ENCODE data around the gene MGA.

MGA gene

GRCh38 chr15:41660235-41661077 lies at the start of gene MGA:
TSS of gene MGA (plus strand) at chr15:41660405.
- peak; percentile 84 to 86 for DNase-seq (ENCODE audit: low read depth in 1 of 2, low spot score in 1 of 2)

GRCh38 chr15:41620536-41621199 lies 39.5 kb upstream of the MGA start:
- no peak for DNase-seq (ENCODE audit: low read depth in 1 of 2, low spot score in 1 of 2)

GRCh38 chr15:41621200-41622193 lies 38.7 kb upstream of the MGA start:
- peak; percentile 61 to 62 for DNase-seq (ENCODE audit: low read depth in 1 of 2, low spot score in 1 of 2)

- DNase-seq (ENCODE audit: low read depth in 1 of 2, low spot score in 1 of 2), result no peak
Observed at GRCh38 chr15:41622901-41623300, 37.3 kb upstream of the MGA start.

- DNase-seq (ENCODE audit: low read depth in 1 of 2, low spot score in 1 of 2), result no peak
Observed at GRCh38 chr15:41627203-41627602, 33.0 kb upstream of the MGA start.

GRCh38 chr15:41629463-41629862 lies 30.7 kb upstream of the MGA start:
- DNase-seq (ENCODE audit: low read depth in 1 of 2, low spot score in 1 of 2), result no peak

GRCh38 chr15:41629883-41630282 lies 30.3 kb upstream of the MGA start:
- no peak for DNase-seq (ENCODE audit: low read depth in 1 of 2, low spot score in 1 of 2)

- DNase-seq (ENCODE audit: low read depth in 1 of 2, low spot score in 1 of 2), result no peak
Observed at GRCh38 chr15:41630616-41631217, 29.5 kb upstream of the MGA start.

- DNase-seq (ENCODE audit: low read depth in 1 of 2, low spot score in 1 of 2), result no peak
Observed at GRCh38 chr15:41631880-41632470, 28.2 kb upstream of the MGA start.

GRCh38 chr15:41633609-41634008 lies 26.6 kb upstream of the MGA start:
- DNase-seq (ENCODE audit: low read depth in 1 of 2, low spot score in 1 of 2), result no peak

- DNase-seq (ENCODE audit: low read depth in 1 of 2, low spot score in 1 of 2), result no peak
Observed at GRCh38 chr15:41634072-41634626, 26.1 kb upstream of the MGA start.

- no peak for DNase-seq (ENCODE audit: low read depth in 1 of 2, low spot score in 1 of 2)
Observed at GRCh38 chr15:41637086-41637485, 23.1 kb upstream of the MGA start.

- DNase-seq (ENCODE audit: low read depth in 1 of 2, low spot score in 1 of 2), result no peak
Observed at GRCh38 chr15:41640985-41641384, 19.2 kb upstream of the MGA start.

GRCh38 chr15:41647262-41647661 lies 12.9 kb upstream of the MGA start:
- no peak for DNase-seq (ENCODE audit: low read depth in 1 of 2, low spot score in 1 of 2)

- DNase-seq (ENCODE audit: low read depth in 1 of 2, low spot score in 1 of 2), result no peak
Observed at GRCh38 chr15:41648097-41648496, 12.1 kb upstream of the MGA start.

GRCh38 chr15:41648770-41649169 lies 11.4 kb upstream of the MGA start:
- no peak for DNase-seq (ENCODE audit: low read depth in 1 of 2, low spot score in 1 of 2)

GRCh38 chr15:41650806-41651205 lies 9.4 kb upstream of the MGA start:
- no peak for DNase-seq (ENCODE audit: low read depth in 1 of 2, low spot score in 1 of 2)

GRCh38 chr15:41651373-41651772 lies 8.8 kb upstream of the MGA start:
- no peak for DNase-seq (ENCODE audit: low read depth in 1 of 2, low spot score in 1 of 2)

GRCh38 chr15:41653760-41654159 lies 6.4 kb upstream of the MGA start:
- no peak for DNase-seq (ENCODE audit: low read depth in 1 of 2, low spot score in 1 of 2)

GRCh38 chr15:41655716-41656115 lies 4.5 kb upstream of the MGA start:
- DNase-seq (ENCODE audit: low read depth in 1 of 2, low spot score in 1 of 2), result no peak
